ENCODE results near the gene CHRNA7.

Gene CHRNA7

GRCh38 chr15:32042269-32042972, 12.1 kb downstream of the CHRNA7 start:
- Histone ChIP-seq H3K27me3 (ENCODE audit: insufficient read depth, low read length, poor library complexity) (no peaks in the 10 kb centered on the region), H2AFZ (ENCODE audit: low read depth, low read length) (no peak overlapping the region), H3K9me3 (ENCODE audit: insufficient read depth, low read length, severe bottlenecking) (no peaks in the 10 kb centered on the region), H3K4me2 (ENCODE audit: insufficient read depth, low read length) (no peak overlapping the region), H3K36me3 (ENCODE audit: insufficient read depth, low read length) (no peaks in the 10 kb centered on the region), H3K4me1 (ENCODE audit: insufficient read depth, low read length) (no peaks in the 10 kb centered on the region), H3K79me2 (ENCODE audit: insufficient read depth, low read length) (no peaks in the 10 kb centered on the region), H4K20me1 (ENCODE audit: insufficient read depth, low read length) (no peaks in the 10 kb centered on the region), H3K27ac (ENCODE audit: low read length) (no peak overlapping the region), H3K9ac (ENCODE audit: low read depth, low read length) (no peak overlapping the region), H3K4me3 (ENCODE audit: low read depth in 1 of 2, low read length in 2 of 2) (no peak overlapping the region)
- no peak for TF ChIP-seq EZH2 (IDR thresholded peaks at IDR 0.05; ENCODE audit: borderline replicate concordance, low read depth, low read length, severe bottlenecking)
- TF ChIP-seq, protein P1, sequence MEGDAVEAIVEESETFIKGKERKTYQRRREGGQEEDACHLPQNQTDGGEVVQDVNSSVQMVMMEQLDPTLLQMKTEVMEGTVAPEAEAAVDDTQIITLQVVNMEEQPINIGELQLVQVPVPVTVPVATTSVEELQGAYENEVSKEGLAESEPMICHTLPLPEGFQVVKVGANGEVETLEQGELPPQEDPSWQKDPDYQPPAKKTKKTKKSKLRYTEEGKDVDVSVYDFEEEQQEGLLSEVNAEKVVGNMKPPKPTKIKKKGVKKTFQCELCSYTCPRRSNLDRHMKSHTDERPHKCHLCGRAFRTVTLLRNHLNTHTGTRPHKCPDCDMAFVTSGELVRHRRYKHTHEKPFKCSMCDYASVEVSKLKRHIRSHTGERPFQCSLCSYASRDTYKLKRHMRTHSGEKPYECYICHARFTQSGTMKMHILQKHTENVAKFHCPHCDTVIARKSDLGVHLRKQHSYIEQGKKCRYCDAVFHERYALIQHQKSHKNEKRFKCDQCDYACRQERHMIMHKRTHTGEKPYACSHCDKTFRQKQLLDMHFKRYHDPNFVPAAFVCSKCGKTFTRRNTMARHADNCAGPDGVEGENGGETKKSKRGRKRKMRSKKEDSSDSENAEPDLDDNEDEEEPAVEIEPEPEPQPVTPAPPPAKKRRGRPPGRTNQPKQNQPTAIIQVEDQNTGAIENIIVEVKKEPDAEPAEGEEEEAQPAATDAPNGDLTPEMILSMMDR (IDR thresholded peaks at IDR 0.05; ENCODE audit: borderline replicate concordance, extremely low read depth, low read length, poor library complexity, severe bottlenecking): no peak
- ATAC-seq (ENCODE audit: insufficient read depth, low read depth) (no peak), DNase-seq (no peak)

DNA sequence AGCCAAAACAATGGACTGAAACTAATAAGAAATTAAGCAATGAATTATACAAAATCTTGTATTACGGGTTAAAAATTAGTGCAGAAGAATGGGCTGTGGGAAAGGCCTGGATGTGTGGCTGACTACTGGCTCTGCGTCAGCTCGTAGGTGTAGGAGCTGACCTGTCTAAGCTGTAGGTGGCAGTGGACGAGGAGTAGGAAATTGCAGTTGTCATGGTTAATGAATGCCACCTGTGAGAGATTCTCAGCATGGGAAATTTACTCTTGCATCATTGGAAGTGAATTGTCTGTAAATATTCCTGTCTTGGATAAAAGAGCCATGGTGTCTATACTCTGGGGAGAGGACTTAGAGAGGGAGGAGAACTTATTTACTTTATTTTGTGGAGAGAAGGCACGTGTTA, 23.4 kb downstream of the CHRNA7 start:
- Histone ChIP-seq H3K9me3 (ENCODE audit: insufficient read depth, low read length, severe bottlenecking) (no peaks in the 10 kb centered on the region), H3K4me3 (ENCODE audit: low read depth in 1 of 2, low read length in 2 of 2) (no peak overlapping the region), H3K4me1 (ENCODE audit: insufficient read depth, low read length) (no peaks in the 10 kb centered on the region), H3K4me2 (ENCODE audit: insufficient read depth, low read length) (no peak overlapping the region), H3K9ac (ENCODE audit: low read depth, low read length) (no peak overlapping the region), H3K79me2 (ENCODE audit: insufficient read depth, low read length) (no peaks in the 10 kb centered on the region), H3K27me3 (ENCODE audit: insufficient read depth, low read length, poor library complexity) (peaks cover 5% of the 10 kb centered on the region), H3K36me3 (ENCODE audit: insufficient read depth, low read length) (no peaks in the 10 kb centered on the region), H3K27ac (ENCODE audit: low read length) (no peak overlapping the region), H2AFZ (ENCODE audit: low read depth, low read length) (no peak overlapping the region), H4K20me1 (ENCODE audit: insufficient read depth, low read length) (no peaks in the 10 kb centered on the region)
- ATAC-seq (ENCODE audit: insufficient read depth, low read depth) (no peak), DNase-seq (no peak)
- TF ChIP-seq, protein P1 (IDR thresholded peaks at IDR 0.05; ENCODE audit: borderline replicate concordance, extremely low read depth, low read length, poor library complexity, severe bottlenecking): no peak
- no peak for TF ChIP-seq EZH2 (IDR thresholded peaks at IDR 0.05; ENCODE audit: borderline replicate concordance, low read depth, low read length, severe bottlenecking)

DNA sequence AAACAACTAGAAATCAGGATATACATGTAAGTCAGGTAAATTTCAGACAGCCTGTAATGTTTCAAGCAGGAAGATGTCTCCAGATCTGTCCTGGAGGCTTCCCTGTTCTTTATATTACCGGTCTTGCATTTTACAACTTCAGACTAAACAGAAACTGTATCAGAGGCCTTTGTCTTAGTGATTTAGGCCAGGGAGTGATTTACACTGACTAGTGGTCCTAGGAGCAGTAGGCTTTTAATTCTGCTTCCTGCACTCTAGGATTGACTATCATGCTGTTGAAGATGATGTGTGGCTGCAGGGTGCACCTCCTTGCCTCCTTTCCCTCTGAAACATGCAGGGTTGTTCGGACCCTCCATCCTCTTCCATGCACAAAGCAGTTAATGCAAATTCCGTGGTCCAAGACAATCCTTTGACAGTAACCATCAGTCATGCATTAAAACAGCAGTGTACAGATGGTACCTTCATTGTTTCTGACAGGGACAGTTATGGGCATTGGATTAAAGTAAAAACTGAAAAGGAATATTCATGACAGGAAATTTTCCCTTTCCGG, 27.6 kb downstream of the CHRNA7 start:
- no peaks in the 10 kb centered on the region for H3K9me3 ChIP-seq (ENCODE audit: insufficient read depth, low read length, severe bottlenecking)
- TF ChIP-seq EZH2 (IDR thresholded peaks at IDR 0.05; ENCODE audit: borderline replicate concordance, low read depth, low read length, severe bottlenecking): no peak
- TF ChIP-seq, protein P1 (IDR thresholded peaks at IDR 0.05; ENCODE audit: borderline replicate concordance, extremely low read depth, low read length, poor library complexity, severe bottlenecking): no peak
- H3K9ac ChIP-seq (ENCODE audit: low read depth, low read length): no peak overlapping the region
- no peak overlapping the region for H2AFZ ChIP-seq (ENCODE audit: low read depth, low read length)
- H3K36me3 ChIP-seq (ENCODE audit: insufficient read depth, low read length): no peaks in the 10 kb centered on the region
- DNase-seq: no peak
- H3K4me1 ChIP-seq (ENCODE audit: insufficient read depth, low read length): no peaks in the 10 kb centered on the region
- peaks cover 5% of the 10 kb centered on the region for H3K27me3 ChIP-seq (ENCODE audit: insufficient read depth, low read length, poor library complexity)
- no peak for ATAC-seq (ENCODE audit: insufficient read depth, low read depth)
- H4K20me1 ChIP-seq (ENCODE audit: insufficient read depth, low read length): no peaks in the 10 kb centered on the region
- no peak overlapping the region for H3K4me3 ChIP-seq (ENCODE audit: low read depth in 1 of 2, low read length in 2 of 2)
- no peak overlapping the region for H3K27ac ChIP-seq (ENCODE audit: low read length)
- H3K4me2 ChIP-seq (ENCODE audit: insufficient read depth, low read length): no peak overlapping the region
- H3K79me2 ChIP-seq (ENCODE audit: insufficient read depth, low read length): no peaks in the 10 kb centered on the region
